GM19043 (cell line): Measurements from ENCODE around the gene SDK2.

Experiments used
- ATAC-seq: cut with Tn5 transposase; IDR thresholded peaks from one replicate; pipeline ENCODE4 v1.9.1; 2021; ENCODE audit warnings: low read depth; ENCODE audit not compliant: unreplicated experiment

Gene SDK2

DNA sequence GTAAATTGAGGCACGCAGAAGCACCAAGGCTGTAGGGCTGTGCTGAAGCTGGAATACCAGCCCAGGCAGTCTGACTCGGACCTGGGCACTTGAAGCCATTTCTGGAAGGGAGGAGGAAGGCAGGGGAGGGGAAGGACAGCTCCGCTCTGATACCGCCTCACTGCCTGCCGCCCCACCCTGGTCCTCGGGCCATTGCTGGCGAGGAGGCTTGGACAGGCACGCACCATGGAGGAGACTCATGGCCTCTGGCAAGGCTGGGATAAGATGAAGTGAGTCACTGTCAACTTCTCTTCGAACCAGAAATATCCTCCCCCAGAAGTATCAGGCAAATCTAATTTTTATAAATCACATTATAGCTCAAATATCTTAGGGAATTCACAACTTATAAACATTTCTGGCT, 81.3 kb downstream of the SDK2 start:
- no peak for ATAC-seq

DNA sequence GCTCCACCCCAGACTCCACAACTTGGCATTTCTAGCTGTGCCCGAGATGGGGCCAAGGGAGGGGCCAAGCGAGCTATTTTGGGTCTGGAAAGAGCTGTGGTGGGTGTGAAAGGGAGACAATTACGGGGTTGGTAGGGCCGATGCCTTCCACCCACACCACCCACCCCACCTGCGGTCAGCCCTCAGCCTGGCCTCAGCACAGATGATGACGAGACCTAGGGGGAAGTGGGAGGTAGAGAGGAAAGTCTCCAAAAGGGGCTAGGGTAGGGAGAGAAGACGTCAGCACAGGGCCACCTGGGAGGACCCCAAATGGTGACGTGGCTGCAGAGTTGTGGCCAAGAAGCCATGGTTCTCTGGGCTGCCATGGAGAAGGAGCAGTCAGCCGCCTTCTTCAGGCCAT, 83.1 kb downstream of the SDK2 start:
- ATAC-seq: no peak

GRCh38 chr17:73560661-73561060, 83.6 kb downstream of the SDK2 start:
- no peak for ATAC-seq

GRCh38 chr17:73559532-73559931, 84.7 kb downstream of the SDK2 start:
- no peak for ATAC-seq

DNA sequence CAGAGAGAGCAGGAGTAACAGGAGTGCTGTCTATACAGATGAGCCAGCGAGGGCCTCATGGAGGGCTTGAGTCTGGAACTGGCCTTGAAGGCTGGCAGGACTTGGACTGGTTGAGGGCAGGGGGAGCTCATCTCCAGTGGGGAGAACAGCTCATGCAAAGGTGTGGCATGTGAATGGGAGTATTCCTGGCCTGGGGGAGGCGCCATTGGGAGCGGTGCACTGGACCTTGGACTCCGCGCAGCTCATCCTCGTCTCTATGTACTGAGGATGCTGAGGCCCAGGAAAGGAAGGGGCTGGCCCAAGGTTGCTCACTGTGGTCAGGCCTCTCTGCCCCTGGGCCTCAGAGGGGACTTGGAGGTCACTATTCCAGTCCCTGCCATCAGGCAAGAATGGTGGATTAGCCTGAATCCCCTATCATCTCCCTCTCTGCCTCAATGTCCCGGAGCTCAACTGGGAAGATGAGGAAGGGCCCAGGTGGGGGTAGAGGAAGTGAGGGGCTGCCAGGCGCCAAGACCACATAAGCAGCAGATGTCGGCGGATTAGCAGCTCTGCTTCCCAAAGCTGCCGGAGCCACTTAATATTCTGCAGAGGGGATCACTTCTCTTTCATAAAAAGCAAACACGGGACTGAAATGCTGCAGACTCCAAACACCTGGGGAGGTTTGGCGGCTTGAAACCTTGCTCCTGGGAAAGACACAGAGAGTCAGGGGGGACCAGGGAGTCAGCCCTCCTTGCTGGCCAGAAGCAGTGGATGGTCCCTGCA, 88.9 kb downstream of the SDK2 start:
- ATAC-seq: no peak

DNA sequence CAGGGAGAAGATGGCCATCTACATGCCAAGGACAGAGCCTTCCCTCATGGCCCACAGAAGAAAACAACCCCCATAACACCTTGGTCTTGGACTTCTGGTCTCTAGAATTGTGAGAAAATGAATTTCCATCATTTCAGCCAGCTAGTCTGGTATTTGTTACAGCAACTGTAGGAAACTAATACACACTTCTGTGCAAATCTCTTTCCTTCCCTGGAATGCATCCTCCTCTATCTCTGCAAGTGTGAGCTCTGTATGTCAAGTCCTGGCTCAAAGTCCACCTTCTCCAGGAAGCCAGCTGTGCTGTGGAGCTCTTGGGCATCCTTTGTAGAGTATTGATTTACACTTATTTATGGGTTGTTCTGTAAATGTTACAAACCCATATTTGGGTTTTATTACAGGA, 89.7 kb downstream of the SDK2 start:
- ATAC-seq: no peak

- ATAC-seq: no peak
Observed at GRCh38 chr17:73553311-73553710, 90.9 kb downstream of the SDK2 start.

DNA sequence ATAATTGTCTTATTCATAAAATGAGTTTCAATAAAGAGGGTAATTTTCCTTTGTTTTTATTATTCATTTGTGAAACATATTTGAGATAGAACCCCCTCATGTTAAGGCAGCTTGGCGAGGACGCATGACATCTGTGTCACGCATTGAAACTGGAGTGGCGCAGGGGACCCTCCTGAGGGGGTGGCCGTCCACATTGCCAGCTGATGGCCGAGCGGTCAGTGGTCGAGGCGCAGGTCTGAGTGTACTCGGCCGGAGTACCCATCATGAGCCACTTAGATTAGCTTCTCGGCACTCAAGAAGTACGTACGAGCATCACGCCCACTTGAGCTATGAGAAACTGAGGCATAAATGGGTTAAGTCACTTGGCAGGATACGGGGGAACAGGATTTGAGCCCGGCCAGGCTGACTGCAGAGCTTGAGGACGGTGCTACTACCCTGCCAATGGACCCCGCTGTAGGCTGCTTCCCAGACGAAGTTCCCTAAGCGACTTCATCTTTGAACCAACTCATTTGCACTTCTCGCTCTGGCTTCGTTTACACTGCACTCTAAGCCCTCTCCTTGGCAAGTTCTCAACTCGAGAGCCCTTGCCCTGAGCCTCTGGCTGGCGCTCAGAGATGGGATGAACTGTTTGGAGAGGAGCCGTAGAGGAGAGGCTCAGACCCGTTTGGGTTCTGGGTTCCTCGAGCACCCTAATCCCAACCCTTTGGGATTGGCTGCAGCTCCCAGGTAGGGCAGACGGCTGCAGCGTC, 91.8 kb downstream of the SDK2 start:
- no peak for ATAC-seq

GRCh38 chr17:73551759-73552158, 92.5 kb downstream of the SDK2 start:
- ATAC-seq: no peak

GRCh38 chr17:73551144-73551543, 93.1 kb downstream of the SDK2 start:
- ATAC-seq: no peak

- no peak for ATAC-seq
Observed at GRCh38 chr17:73550556-73550955, 93.7 kb downstream of the SDK2 start.

DNA sequence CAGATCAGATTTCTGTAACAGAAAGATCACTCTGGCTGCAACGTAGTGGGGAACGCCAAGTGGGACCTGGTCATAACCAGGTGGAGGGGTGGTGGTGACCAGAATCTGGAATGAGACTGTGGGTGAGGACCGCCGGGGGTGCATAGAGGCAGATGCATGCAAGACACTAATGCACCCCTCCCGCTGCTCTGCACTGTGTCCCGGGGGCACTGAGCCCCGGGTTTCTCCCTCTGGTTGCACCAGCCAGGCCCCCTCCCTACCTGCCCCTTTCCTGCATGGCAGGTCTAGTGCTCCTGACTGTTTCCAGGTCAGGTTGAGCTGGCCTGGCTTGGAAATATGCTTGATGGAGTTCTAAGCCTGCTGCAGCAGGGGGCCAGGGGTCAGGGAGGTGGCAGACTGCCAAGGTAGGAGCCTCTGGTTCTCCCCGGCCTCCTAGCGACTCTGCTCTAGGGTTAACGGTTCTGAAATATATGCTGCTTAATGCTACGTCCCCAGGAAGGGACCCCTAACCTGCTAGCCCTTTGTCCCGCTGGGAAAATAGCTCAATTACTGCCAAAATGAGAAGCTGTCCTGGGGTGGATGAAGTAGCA, 94.3 kb downstream of the SDK2 start:
- ATAC-seq: no peak

DNA sequence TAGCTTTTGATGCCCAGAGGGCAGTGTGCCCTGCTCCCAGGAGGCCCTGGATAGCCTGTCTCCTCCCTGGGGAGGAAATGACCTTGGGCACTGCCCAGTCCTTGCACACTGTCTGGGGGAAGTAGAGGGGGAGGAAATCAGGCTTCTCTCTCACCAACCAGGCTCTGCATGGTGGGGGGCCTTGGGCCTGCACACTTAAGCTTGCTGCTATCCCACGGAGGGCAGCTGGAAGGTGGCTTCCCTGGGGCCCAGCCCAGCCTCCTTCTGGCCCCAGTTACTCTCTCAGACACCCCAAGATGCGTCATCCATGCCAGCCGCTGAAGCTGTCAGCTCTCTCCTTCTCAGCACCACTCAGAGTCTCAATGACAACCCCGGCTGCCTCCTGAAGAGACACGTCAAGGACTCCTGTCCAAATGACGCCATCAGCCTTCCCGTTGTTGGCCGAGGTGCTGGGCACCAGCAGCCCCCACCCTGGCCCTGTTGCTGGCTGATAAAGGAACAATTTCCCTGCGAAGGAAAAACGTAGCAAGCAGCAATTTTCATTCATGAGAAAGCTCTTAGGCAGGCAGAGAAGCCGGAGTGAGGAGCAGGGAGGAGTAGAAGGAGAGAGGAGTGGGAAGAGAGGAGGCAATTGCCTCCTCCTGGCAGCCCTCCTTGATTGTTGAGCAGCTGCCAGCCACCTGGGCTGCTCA, 95.5 kb downstream of the SDK2 start:
- no peak for ATAC-seq

- ATAC-seq: no peak
Observed at GRCh38 chr17:73547790-73548189, 96.5 kb downstream of the SDK2 start.

DNA sequence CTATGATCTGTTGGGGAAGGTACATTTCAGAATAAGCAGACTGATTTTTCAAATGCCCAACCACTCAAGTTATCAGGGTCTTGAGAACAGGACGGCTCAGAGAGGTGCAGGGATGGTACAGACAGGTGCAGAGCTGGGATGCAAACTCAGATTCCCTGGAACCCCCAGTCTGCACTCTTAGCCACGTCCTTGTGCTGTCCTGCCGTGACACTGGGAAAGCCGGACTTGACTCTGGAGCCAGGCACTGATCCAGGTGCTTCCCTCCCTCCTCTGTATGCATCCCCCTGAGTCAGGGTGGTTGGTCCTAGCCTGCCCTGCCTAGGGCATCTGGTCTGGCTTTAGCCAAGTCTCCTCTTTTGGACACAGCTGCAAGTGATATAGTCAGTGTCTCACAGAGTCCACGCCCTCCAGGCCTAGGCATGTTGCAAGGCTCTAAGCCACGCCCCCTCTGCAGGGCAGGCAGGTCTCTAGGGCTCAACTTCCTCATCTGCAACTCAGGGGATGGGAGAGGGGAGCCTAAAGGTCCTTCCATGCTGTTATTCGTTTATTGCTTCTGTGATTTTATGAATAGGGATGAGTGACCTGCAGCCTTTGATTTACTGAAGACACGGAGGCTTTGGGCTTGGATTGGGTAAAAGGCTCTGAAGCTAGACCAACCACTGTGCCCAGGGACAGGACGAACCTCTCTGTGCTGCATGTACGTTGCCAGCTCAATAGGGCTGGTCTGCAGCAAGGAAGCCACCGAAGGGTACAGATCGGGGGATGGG, 97.3 kb downstream of the SDK2 start:
- ATAC-seq: no peak

DNA sequence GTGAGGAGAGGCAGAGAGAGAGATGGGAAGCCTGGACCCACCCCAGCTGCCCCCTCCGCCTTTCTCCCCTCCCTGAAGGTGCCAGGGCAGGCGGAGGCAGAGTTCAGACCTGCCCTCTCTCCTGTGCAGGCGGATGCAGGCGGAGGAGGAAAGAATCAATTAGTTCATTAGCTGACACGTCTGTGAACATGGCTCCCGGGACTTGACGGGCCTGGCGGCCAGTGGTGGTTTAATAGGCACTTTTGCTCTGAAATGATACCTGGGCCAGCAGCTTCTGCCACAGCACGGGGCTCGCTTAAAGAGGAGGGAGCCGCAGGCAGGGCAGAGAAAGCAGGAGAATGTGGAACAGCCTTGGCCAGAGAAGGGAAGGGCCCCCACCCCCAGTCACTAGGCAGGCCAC, 98.1 kb downstream of the SDK2 start:
- no peak for ATAC-seq

DNA sequence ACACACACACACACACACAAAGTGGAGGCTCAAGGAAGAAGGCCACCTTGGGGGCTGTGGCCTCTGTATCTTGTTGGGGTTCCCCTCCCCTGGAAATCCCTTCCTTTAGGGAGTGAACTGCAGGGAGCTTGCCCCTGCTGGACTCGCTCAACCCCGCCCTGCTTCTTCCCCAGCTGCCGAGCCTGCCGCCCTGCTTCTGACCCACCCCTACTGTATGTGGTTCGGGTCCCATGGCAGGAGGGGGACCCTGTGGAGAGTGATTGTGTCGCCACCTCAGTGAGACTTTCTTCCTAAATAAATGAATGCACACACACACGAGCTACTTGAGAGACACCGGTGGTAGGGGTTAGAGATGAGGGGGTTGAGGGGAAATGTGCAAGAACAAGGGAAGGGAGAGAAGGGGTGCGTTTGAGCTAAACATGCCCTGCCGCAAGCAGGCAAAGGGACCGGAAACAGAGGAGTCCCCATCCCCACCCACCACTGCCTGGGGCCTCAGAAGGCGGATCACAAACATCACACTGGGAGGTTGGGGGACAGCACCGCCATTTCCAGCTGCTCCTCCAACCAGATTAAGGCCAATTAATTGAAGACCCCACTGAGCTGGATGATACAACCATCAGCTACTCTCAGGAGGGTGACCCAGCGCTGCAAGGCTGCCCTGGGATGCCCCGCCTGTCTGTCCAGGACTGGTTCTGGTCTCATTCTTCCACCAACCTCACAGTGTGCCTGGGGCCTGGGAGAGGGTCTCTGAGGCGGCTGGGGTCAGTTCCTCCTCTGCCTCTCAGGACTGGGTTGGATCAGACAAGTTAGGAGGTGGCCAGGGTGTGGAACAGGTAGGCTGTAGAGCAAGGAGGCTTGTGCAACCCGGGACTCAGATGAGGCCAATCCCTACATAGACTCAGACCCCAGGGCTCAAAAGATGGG, 98.9 kb downstream of the SDK2 start:
- ATAC-seq: no peak

DNA sequence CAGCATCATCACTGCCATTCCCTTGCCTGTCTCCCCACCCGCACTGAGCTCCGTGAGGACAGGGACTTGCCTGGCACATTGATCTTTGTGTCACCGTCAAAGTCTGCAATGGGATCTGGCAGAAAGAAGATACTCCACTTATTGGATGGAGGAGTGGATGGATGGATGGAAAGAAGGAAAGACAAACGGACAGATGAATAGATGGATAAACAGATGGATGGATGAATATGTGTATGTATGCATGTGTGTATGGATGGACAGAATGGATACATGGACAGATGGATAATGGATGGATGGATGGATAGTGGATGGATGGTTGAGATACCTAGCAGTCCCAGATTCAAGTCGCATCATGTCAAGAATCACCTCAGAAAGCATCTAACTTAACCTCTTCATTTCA, 99.9 kb downstream of the SDK2 start:
- no peak for ATAC-seq

DNA sequence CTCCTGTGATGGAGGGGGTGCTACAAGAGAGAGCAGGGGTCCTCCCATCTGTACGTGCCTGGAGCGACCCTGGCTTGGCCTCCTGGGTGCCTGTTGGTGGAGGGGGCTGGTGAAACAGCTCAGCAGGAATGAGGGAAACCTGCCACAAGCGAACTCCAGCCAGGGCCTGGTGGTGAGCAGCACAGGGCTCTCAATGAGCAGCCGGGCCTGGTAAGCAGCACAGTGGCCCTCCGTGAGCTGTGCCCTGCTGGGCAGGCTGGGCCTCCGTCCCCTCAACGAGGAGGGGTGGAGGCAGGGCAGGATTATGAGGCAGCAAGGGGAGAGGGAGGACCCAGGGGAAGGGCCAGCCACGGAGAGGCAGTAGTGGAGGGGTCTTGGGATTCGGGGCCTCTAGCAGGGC, 101.9 kb downstream of the SDK2 start:
- ATAC-seq: no peak
